Ascending aorta (tissue), 2 donors: ENCODE measurements around the gene ANAPC1. TPM values are rescaled to one million over a fixed set of nuclear protein-coding genes. Genes with fewer than 3 reads are reported as not detected.
"Not testable (repeated sequence)": the region's sequence is repeated elsewhere in the genome, so short reads cannot be mapped to it uniquely, and the experiment has no call there.

Experiments used
- DNase-seq, 2 donors: peaks; one replicate each; pipeline ENCODE4 v3.0.0-alpha.2; 2019; ENCODE audit warnings: low spot score in 2 of 2
- H3K27ac ChIP-seq, 2 donors: fragments of 200-600 bp; sonication (generic); one replicate each; pipeline ENCODE4 v1.5.1; 2016 to 2017; ENCODE audit warnings: mild to moderate bottlenecking in 1 of 2
- H3K27me3 ChIP-seq: fragments of 200-600 bp; sonication (generic); one replicate; pipeline ENCODE4 v1.5.1; 2017
- H3K36me3 ChIP-seq, 2 donors: fragments of 200-600 bp; sonication (generic); one replicate each; pipeline ENCODE4 v1.5.1; 2016
- H3K4me1 ChIP-seq, 2 donors: fragments of 200-600 bp; sonication (generic); one replicate each; pipeline ENCODE4 v1.5.1; 2016 to 2017; ENCODE audit warnings: mild to moderate bottlenecking in 1 of 2
- H3K4me3 ChIP-seq, 2 donors: fragments of 200-600 bp; sonication (generic); one replicate each; pipeline ENCODE4 v1.5.1; 2016 to 2017; ENCODE audit warnings: mild to moderate bottlenecking in 1 of 2
- H3K9me3 ChIP-seq, 2 donors: fragments of 200-600 bp; sonication (generic); one replicate each; pipeline ENCODE4 v1.5.1; 2016
- intact Hi-C: fragments of 100-400 bp; cut with DNase I; formaldehyde crosslinking; loops from one replicate; pipeline ENCODE4 v1.15.1; 2023
- total RNA-seq: library from RNA; depleted of rRNA; stranded (reverse); fragments of >200 nt; gene quantifications from one replicate; pipeline ENCODE4 v1.1.0, GENCODE V29; 2016
- TF ChIP-seq, protein P1 (sequence below), 3 experiments: fragments of 200-600 bp in 2 of 3; fragments of 450-650 bp in 1 of 3; sonication (generic) in 2 of 3; IDR thresholded peaks; one replicate each; pipeline ENCODE4 v1.5.1; 2016 to 2019; ENCODE audit warnings: antibody characterized with exemption in 3 of 3, mild to moderate bottlenecking in 1 of 3, moderate library complexity in 1 of 3

The ANAPC1 gene
- total RNA-seq, 1 donor from 2014 or later: 36.6 TPM

DNA sequence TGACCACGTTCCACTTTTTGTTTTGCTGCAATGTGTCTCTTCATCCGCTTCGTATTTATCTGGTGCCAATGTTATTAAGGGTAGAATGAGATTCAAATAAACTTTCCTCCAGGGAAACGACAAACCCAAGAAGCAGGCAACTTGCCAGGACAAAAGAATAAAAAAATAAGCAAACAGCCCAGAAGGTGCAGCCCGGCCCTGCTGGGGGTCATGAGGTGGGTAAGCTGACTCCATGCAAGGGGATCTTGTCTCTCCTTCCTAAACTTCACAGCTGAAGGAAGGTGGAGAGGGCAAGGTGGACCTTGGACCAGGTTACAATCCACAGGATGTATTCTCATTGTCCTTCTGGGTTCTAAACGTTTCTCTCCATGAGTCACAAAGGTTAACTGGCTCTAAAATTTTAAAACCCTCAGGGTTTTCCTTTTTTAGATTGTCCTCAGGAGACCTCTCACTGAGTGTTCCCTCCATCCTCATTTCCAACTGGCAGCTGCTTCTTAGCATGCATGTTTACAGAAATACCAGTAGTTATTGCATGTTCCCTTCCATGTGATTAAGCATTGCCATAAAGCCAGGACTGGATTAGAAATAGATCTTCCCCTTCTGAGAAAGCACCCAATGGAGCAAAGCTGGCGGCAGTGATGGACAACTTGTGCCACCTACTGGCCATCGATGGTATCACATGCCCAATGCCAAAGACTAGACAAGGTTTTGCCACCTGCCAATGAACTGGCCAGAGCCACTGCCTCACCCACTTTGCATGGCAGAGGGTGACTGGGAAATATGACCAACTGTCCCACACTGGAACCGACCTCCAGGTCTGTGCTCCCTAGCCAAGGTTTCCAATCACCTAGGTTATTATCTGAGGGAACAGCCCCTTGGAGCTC is 147.9 kb downstream of the ANAPC1 start:
- H3K27ac ChIP-seq: peak overlapping the region; percentile 5 to 9
- H3K4me3 ChIP-seq, intact Hi-C loops, H3K4me1 ChIP-seq, H3K9me3 ChIP-seq, H3K27me3 ChIP-seq, H3K36me3 ChIP-seq: not testable (repeated sequence)
- peak in 1 of 2 donors; percentile 69 for DNase-seq
- TF ChIP-seq, protein P1, sequence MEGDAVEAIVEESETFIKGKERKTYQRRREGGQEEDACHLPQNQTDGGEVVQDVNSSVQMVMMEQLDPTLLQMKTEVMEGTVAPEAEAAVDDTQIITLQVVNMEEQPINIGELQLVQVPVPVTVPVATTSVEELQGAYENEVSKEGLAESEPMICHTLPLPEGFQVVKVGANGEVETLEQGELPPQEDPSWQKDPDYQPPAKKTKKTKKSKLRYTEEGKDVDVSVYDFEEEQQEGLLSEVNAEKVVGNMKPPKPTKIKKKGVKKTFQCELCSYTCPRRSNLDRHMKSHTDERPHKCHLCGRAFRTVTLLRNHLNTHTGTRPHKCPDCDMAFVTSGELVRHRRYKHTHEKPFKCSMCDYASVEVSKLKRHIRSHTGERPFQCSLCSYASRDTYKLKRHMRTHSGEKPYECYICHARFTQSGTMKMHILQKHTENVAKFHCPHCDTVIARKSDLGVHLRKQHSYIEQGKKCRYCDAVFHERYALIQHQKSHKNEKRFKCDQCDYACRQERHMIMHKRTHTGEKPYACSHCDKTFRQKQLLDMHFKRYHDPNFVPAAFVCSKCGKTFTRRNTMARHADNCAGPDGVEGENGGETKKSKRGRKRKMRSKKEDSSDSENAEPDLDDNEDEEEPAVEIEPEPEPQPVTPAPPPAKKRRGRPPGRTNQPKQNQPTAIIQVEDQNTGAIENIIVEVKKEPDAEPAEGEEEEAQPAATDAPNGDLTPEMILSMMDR (IDR thresholded peaks at IDR 0.05): peak in 2 of 3 experiments; percentile 48 to 61

DNA sequence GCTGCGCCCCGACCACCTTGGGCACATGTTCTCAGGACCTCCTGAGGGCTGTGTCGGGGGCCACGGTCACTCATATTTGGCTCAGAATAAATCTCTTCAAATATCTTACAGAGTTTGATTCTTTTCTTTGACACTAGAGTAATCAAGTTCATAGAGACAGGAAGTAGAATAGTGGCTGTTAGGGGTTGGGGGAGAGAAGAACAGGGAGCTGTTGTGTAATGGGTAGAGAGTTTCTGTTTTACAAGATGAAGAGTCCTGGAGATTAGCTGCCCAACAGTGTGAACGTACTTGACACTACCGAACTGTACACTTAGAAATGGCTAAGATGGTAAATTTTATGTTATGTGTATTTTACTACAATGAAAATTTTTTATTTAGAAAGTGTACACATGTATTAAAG is 148.6 kb downstream of the ANAPC1 start:
- H3K4me3 ChIP-seq, intact Hi-C loops, H3K4me1 ChIP-seq, H3K9me3 ChIP-seq, H3K27me3 ChIP-seq, H3K36me3 ChIP-seq, DNase-seq: not testable (repeated sequence)
- H3K27ac ChIP-seq: peak overlapping the region; percentile 5 to 9

DNA sequence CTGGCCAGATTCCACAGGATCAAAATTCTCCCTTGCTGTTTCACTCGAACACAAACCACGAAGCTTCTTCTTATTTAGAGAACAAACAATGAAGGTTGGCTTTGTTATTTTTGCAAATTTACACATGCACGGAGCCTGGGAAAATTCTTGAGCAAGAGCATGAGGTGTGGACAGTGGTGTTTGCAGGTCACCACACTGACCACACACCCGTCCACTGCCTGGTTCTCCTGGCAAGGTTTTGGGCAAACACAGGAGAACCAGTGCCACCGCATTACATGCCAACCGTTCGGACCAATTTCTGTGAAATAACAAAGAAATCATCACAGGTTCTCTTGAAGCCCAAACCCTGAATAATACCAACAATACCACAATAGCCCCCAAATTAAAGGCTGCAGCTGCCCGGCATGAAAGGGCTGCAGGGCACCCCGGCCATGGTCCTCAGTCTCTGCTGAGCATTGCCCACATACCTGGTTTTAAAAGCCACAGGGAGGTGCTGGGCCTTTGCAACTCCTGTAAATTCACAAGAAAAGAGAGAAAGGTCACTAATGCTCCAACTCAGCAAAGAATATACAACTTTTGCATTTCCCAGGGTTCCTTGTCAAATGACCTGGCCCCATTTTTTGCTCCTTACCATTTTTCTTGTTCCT is 154.1 kb downstream of the ANAPC1 start:
- H3K27me3 ChIP-seq, H3K9me3 ChIP-seq, DNase-seq, H3K27ac ChIP-seq, H3K36me3 ChIP-seq, H3K4me1 ChIP-seq, intact Hi-C loops, H3K4me3 ChIP-seq: not testable (repeated sequence)

DNA sequence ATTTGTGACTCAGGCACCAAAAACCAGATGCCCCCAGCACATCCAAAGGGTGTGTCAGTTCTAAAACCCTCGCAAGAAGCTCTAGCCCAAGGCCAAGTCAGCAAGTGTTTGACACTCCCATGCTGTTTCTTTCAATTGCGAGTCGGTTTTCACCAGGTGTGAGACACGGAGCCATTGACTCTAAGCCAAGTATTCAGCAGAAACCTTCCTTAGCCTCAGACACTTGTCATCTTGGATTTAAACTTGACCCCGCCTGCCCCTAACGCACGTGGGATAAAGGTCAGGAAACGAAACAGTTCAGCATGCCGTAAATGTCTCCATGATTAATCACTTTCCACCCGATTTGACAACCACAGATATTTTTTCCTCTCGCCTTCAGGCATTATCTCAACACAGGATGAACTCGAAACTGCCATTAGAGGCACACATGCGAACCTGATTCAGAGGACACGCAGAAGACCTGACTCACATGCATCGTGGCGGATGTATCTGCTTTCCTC is 156.3 kb downstream of the ANAPC1 start:
- H3K36me3 ChIP-seq, intact Hi-C loops, H3K4me3 ChIP-seq, H3K27me3 ChIP-seq, H3K27ac ChIP-seq, H3K4me1 ChIP-seq, H3K9me3 ChIP-seq: not testable (repeated sequence)
- peak in 1 of 2 donors; percentile 33 for DNase-seq

DNA sequence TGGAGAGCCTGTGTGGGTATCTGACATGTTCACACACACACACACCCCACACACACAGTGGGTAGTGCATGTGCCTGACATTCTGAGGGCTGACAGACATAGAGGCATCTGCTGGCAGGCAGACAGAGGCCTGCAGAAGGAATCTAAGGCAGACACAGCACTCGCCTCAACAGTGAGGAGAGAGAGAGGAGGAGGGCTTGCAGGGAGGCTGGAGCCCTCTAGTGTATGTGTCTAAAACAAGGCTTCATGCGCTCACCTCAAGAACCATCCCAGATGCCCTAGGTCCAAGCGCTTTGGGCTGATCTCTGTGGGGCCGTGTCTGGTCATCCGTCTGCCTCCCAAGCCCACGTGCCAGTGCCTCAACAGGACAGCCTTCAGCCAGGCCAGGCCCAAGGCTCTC is 158.3 kb downstream of the ANAPC1 start:
- H3K9me3 ChIP-seq, H3K4me1 ChIP-seq, H3K4me3 ChIP-seq, intact Hi-C loops, H3K27ac ChIP-seq, H3K36me3 ChIP-seq, H3K27me3 ChIP-seq: not testable (repeated sequence)
- DNase-seq: peak in 1 of 2 donors; percentile 42

DNA sequence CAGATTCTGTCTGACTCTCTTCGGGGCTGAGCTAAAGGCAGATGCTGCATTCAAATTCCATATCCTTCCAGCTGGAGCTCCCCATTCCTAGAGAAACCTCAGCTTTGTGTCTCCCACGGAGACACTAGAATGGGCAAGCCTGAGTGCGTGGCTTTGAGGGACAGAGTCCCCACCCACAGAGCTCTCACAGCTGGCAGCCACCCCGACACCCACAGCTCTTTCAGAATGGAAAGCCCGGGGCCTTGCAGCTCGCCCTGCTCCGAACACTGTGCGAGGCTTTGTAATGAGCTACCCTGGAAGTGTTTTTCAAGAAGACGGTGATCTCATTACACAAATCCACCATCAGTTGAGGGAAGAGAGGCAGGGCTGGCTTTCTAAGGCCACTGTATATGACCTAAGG is 164.4 kb downstream of the ANAPC1 start:
- H3K9me3 ChIP-seq, H3K4me1 ChIP-seq, H3K27me3 ChIP-seq, H3K36me3 ChIP-seq, H3K27ac ChIP-seq, H3K4me3 ChIP-seq, intact Hi-C loops: not testable (repeated sequence)
- DNase-seq: peak in 1 of 2 donors; percentile 12

Other genes starting within 250 kb of the ANAPC1 start
- gene MERTK, start 14.4 kb upstream of the ANAPC1 start, total RNA-seq: 11.1 TPM
- 11.7 TPM for gene TMEM87B, start 171.1 kb upstream of the ANAPC1 start, total RNA-seq